Body of pancreas (tissue), 4 donors: Measurements from ENCODE around the gene ZNF486. TPM values are rescaled to one million over a fixed set of nuclear protein-coding genes. Genes with fewer than 3 reads are reported as not detected.

Source experiments
- ATAC-seq: fragments of 150-250 bp; one replicate; pipeline ENCODE4 v1.9.1; 2016
- DNase-seq, 4 donors: peaks; one replicate each; pipeline ENCODE4 v3.0.0-alpha.2; 2019
- H3K27ac ChIP-seq, 4 donors: fragments of 200-600 bp; sonication (generic); 1 replicate in 3 of 4; 2 replicates in 1 of 4; pipeline versions ENCODE4 v1.5.1 to v1.6.1; 2016 to 2019; ENCODE audit warnings: mild to moderate bottlenecking in 1 of 4, mixed read lengths in 1 of 4, moderate library complexity in 1 of 4
- H3K27me3 ChIP-seq, 2 donors: fragments of 200-600 bp; sonication (generic); one replicate each; pipeline ENCODE4 v1.6.0; 2016; ENCODE audit warnings: mild to moderate bottlenecking in 1 of 2
- H3K36me3 ChIP-seq, 2 donors: fragments of 200-600 bp; sonication (generic); replicated peaks in 1 of 2; 2 replicates each; pipeline ENCODE4 v1.5.1; 2016; ENCODE audit warnings: low read depth in 2 of 2; ENCODE audit not compliant: insufficient read depth in 1 of 2
- H3K4me1 ChIP-seq: fragments of 200-600 bp; sonication (generic); one replicate; pipeline ENCODE4 v1.6.0; 2016
- H3K4me3 ChIP-seq, 2 donors: fragments of 200-600 bp; sonication (generic); 1 replicate in 1 of 2; 2 replicates in 1 of 2; pipeline ENCODE4 v1.5.1; 2016 to 2019
- H3K9me3 ChIP-seq, 3 donors: fragments of 200-600 bp; sonication (generic); 1 replicate in 2 of 3; 2 replicates in 1 of 3; pipeline ENCODE4 v1.5.1; 2016
- POLR2A ChIP-seq, 3 donors: fragments of 450-650 bp; IDR thresholded peaks; one replicate each; pipeline ENCODE4 v1.6.1; 2016; ENCODE audit warnings: antibody characterized with exemption in 3 of 3, mild to moderate bottlenecking in 2 of 3
- WGBS, 2 donors: methylation state at CpG; one replicate each; pipeline ENCODE4 v1.1.5; 2017; 5-methylcytosine and 5-hydroxymethylcytosine counted together
- intact Hi-C: fragments of 100-400 bp; cut with DNase I; formaldehyde crosslinking; loops from one replicate; pipeline ENCODE4 v1.15.1; 2023
- total RNA-seq, 2 donors: library from RNA; depleted of rRNA; stranded (reverse); fragments of >200 nt; gene quantifications; one replicate each; pipeline ENCODE4 v1.1.0, GENCODE V29; 2016
- TF ChIP-seq, protein P1 (sequence below), 7 experiments: fragments of 450-650 bp in 4 of 7; fragments of 200-600 bp in 3 of 7; sonication (generic) in 3 of 7; IDR thresholded peaks; one replicate each; pipeline ENCODE4 v1.5.1; 2016 to 2019; ENCODE audit warnings: antibody characterized with exemption in 7 of 7

Gene ZNF486
- total RNA-seq, 2 donors from 2014 or later: 3.0 to 6.2 TPM

DNA sequence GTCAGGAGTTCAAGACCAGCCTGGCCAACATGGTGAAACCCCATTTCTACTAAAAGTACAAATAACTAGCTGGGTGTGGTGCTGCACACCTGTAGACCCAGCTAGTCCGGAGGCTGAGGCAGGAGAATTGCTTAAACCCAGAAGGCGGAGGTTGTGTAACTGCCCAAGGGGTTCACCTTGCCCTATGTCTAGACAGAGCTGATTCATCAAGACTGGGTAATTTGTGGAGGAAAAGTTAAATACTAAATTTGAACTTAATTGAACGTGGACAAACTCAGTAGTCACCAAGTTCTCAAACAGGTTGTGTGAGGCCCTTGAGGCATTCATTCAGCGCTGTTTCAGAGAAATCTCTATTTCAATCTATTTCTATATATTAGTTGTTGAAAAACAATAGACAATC lies 13.7 kb upstream of the ZNF486 start:
- Histone ChIP-seq H3K27ac (no peak overlapping the region), H3K36me3 (no peaks in the 10 kb centered on the region), H3K4me1 (no peaks in the 10 kb centered on the region), H3K27me3 (no peaks in the 10 kb centered on the region), H3K4me3 (no peak overlapping the region), H3K9me3 (no peaks in the 10 kb centered on the region)
- WGBS, 2 donors: 90 to 92% methylated on average over 4 of the region's 4 CpGs
- no peak for ATAC-seq
- TF ChIP-seq, protein P1, sequence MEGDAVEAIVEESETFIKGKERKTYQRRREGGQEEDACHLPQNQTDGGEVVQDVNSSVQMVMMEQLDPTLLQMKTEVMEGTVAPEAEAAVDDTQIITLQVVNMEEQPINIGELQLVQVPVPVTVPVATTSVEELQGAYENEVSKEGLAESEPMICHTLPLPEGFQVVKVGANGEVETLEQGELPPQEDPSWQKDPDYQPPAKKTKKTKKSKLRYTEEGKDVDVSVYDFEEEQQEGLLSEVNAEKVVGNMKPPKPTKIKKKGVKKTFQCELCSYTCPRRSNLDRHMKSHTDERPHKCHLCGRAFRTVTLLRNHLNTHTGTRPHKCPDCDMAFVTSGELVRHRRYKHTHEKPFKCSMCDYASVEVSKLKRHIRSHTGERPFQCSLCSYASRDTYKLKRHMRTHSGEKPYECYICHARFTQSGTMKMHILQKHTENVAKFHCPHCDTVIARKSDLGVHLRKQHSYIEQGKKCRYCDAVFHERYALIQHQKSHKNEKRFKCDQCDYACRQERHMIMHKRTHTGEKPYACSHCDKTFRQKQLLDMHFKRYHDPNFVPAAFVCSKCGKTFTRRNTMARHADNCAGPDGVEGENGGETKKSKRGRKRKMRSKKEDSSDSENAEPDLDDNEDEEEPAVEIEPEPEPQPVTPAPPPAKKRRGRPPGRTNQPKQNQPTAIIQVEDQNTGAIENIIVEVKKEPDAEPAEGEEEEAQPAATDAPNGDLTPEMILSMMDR (IDR thresholded peaks at IDR 0.05): no peak
- TF ChIP-seq POLR2A (IDR thresholded peaks at IDR 0.05): no peak
- intact Hi-C loops: no loop called here
- no peak for DNase-seq

DNA sequence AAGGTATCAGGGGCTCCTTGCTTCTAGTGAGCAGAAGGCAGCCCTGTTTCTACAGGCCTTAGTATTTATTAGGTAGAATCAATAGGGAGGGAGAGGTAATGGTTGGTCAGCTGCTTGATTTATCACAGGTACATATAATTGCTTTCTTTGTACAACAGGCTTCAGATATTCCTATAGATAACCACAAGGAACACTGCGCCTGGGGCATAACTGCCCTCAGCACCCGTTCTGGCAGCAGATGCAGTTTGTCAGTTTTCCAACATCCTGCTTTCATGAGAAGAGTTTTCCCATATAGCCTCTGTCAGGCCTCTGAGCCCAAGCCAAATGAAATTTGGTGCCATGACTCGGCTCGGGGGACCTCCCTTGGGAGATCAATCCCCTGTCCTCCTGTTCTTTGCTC lies 12.4 kb upstream of the ZNF486 start:
- ATAC-seq (no peak), DNase-seq (no peak)
- no peak for TF ChIP-seq POLR2A (IDR thresholded peaks at IDR 0.05)
- TF ChIP-seq, protein P1 (IDR thresholded peaks at IDR 0.05): no peak
- Histone ChIP-seq H3K36me3 (no peaks in the 10 kb centered on the region), H3K4me3 (no peak overlapping the region), H3K4me1 (no peaks in the 10 kb centered on the region), H3K27me3 (no peaks in the 10 kb centered on the region), H3K9me3 (no peaks in the 10 kb centered on the region), H3K27ac (no peak overlapping the region)
- intact Hi-C loops: no loop called here
- 56 to 78% methylated on average over 4 of the region's 4 CpGs for WGBS, 2 donors

DNA sequence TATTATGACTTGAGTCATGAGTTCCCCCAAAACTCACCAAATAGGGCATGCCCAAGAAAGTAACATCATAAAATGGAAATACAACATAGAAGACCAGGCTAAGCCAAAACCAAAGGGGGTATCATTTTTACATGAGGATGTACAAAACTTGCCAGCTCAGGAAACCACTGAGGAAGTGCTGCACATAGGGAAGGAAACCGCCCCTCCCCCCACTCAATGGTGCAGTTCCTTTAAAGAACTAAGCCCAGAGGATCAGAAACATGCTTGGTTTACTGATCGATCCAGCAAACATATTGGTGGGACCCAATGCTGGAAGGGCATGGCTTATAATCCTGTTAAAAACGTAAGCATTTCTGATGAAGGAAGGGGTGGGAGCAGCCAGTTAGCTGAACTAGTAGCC lies 4.2 kb upstream of the ZNF486 start:
- TF ChIP-seq POLR2A (IDR thresholded peaks at IDR 0.05): no peak
- TF ChIP-seq, protein P1 (IDR thresholded peaks at IDR 0.05): no peak

DNA sequence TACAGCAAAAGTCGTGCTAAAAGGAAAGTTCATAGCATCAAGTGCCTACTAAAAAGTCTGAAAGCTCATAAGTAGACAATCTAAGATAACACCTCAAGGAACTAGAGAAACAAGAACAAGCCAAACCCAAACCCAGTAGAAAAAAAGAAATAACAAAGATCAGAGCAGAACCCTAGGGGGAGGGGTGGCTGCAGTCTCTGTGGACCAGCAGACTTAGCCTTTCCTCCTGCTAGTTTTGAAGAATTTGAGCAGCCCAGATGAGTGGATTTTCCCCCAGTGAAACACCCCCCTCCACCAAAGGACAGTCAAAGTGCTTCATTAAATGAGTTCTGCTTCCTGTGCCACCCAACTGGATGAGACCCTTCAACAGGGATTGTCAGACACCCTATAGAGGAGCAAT lies 2.6 kb upstream of the ZNF486 start:
- intact Hi-C loops: loop anchor here (10.0 kb wide), 1 partner anchor 70 kb away; no protein-coding TSS in a partner anchor
- ATAC-seq (no peak), DNase-seq (no peak)
- H3K27me3 ChIP-seq: no peaks in the 10 kb centered on the region
- H3K9me3 ChIP-seq: no peaks in the 10 kb centered on the region
- peaks cover 15% of the 10 kb centered on the region for H3K4me1 ChIP-seq
- no peak overlapping the region for H3K4me3 ChIP-seq
- no peaks in the 10 kb centered on the region for H3K36me3 ChIP-seq
- 72 to 94% methylated on average over 1 of the region's 1 CpG for WGBS, 2 donors
- H3K27ac ChIP-seq: peak overlapping the region in 1 of 4 donors; percentile 83
- TF ChIP-seq, protein P1 (IDR thresholded peaks at IDR 0.05): no peak
- TF ChIP-seq POLR2A (IDR thresholded peaks at IDR 0.05): no peak

More for the DNA sequence above, 4.2 kb upstream of the ZNF486 start:
- peak in 1 of 4 donors; percentile 12 for DNase-seq
- intact Hi-C loops: loop anchor here (10.0 kb wide), 1 partner anchor 68 kb away; no protein-coding TSS in a partner anchor
- WGBS, 2 donors: 76 to 80% methylated on average over 3 of the region's 3 CpGs
- Histone ChIP-seq H3K27me3 (no peaks in the 10 kb centered on the region), H3K4me3 (no peak overlapping the region), H3K4me1 (peaks cover 7% of the 10 kb centered on the region), H3K36me3 (no peaks in the 10 kb centered on the region), H3K9me3 (no peaks in the 10 kb centered on the region), H3K27ac (no peak overlapping the region)
- no peak for ATAC-seq

DNA sequence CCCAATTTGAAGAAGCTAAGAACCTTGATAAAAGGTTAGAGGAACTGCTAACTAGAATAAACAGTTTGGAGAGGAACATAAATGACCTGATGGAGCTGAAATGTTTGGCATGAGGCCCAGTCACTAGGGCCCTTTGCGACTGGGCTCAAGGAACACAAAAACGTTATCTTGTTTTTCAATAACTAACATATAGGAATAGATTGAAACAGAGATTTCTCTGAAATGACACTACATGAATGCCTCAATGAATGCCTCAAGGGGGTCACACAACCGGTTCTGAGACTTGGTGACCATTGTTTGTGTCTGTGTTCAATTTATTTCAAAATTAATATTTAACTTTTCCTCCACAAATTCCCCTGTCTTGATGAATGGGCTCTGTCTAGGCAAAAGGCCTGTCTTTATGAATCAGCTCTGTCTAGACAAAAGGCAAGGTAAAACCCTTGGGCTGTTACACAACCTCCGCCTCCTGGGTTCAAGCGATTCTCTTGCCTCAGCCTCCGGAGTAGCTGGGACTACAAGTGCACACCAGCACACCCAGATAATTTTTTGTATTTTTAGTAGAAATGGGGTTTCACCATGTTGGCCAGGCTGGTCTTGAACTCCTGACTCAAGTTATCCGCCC lies 932 bp upstream of the ZNF486 start:
- DNase-seq (peak; percentile 18 to 28 (median 24)), ATAC-seq (peak; percentile 31)
- H3K36me3 ChIP-seq: no peaks in the 10 kb centered on the region
- H3K4me3 ChIP-seq: no peak overlapping the region
- no peaks in the 10 kb centered on the region for H3K27me3 ChIP-seq
- intact Hi-C loops: loop anchor here (10.0 kb wide), 1 partner anchor 71 kb away; no protein-coding TSS in a partner anchor
- WGBS, 2 donors: 49 to 54% methylated on average over 7 of the region's 7 CpGs
- TF ChIP-seq, protein P1 (IDR thresholded peaks at IDR 0.05): no peak
- TF ChIP-seq POLR2A (IDR thresholded peaks at IDR 0.05): no peak
- H3K9me3 ChIP-seq: no peaks in the 10 kb centered on the region
- peaks cover 15% of the 10 kb centered on the region for H3K4me1 ChIP-seq
- H3K27ac ChIP-seq: peak overlapping the region in 3 of 4 donors; percentile 1 to 83 (median 71)
